WTC11 (cell line): ENCODE data around the gene ZNF592. TPM values are rescaled to one million over a fixed set of nuclear protein-coding genes. Genes with fewer than 3 reads are reported as not detected.

Experiments
- ATAC-seq: fragments of 200-7000 bp; cut with Tn5 transposase; 2 replicates; pipeline ENCODE4 v1.10.0; 2021; ENCODE audit warnings: mild to moderate bottlenecking, moderate library complexity
- CTCF ChIA-PET: fragments of 300-600 bp; sonication (Branson Sonifier 250); formaldehyde crosslinking; loops from one replicate; lab custom pipeline; 2021; ENCODE audit warnings: antibody characterized with exemption; lab: Charles Lee
- POLR2A ChIA-PET: fragments of 350-600 bp; sonication (Branson Sonifier 250); formaldehyde crosslinking; loops from one replicate; lab custom pipeline; 2021; ENCODE audit warnings: antibody characterized with exemption; lab: Charles Lee
- DNase-seq: peaks from one replicate; pipeline ENCODE4 v3.0.0; 2021; ENCODE audit warnings: low spot score
- H3K27ac Mint-ChIP-seq: 2 replicates; pipeline ENCODE4 v1.8.0; 2021; ENCODE audit warnings: mixed read lengths
- H3K27me3 Mint-ChIP-seq: 2 replicates; pipeline ENCODE4 v1.8.0; 2021; ENCODE audit warnings: low read depth, mild to moderate bottlenecking, moderate library complexity, mixed read lengths
- H3K36me3 Mint-ChIP-seq: 2 replicates; pipeline ENCODE4 v1.8.0; 2021; ENCODE audit warnings: mixed read lengths
- H3K4me1 Mint-ChIP-seq: 2 replicates; pipeline ENCODE4 v1.8.0; 2022; ENCODE audit warnings: mixed read lengths
- H3K4me3 Mint-ChIP-seq: 2 replicates; pipeline ENCODE4 v1.8.0; 2021; ENCODE audit warnings: mild to moderate bottlenecking, moderate library complexity, mixed read lengths
- H3K9me3 Mint-ChIP-seq: 2 replicates; pipeline ENCODE4 v1.8.0; 2021; ENCODE audit warnings: mixed read lengths
- ATF1 ChIP-seq: sonication (generic); formaldehyde crosslinking; IDR thresholded peaks from 2 replicates; pipeline ENCODE4 v1.8.1; 2023; ENCODE audit warnings: mild to moderate bottlenecking, moderate library complexity, missing genetic modification reagents
- E2F5 ChIP-seq: sonication (generic); formaldehyde crosslinking; IDR thresholded peaks from 2 replicates; pipeline ENCODE4 v1.8.1; 2022; ENCODE audit warnings: mild to moderate bottlenecking, moderate library complexity, missing genetic modification reagents
- ESRRA ChIP-seq: sonication (generic); formaldehyde crosslinking; IDR thresholded peaks from 2 replicates; pipeline ENCODE4 v1.8.1; 2022; ENCODE audit warnings: mild to moderate bottlenecking, missing genetic modification reagents, borderline replicate concordance
- FOXJ3 ChIP-seq: sonication (generic); formaldehyde crosslinking; IDR thresholded peaks from 2 replicates; pipeline ENCODE4 v1.9.0; 2021; ENCODE audit warnings: missing genetic modification reagents, mild to moderate bottlenecking, borderline replicate concordance
- FOXP1 ChIP-seq: sonication (generic); formaldehyde crosslinking; IDR thresholded peaks from 2 replicates; pipeline ENCODE4 v1.8.0; 2022; ENCODE audit warnings: missing genetic modification reagents, mild to moderate bottlenecking, moderate library complexity, borderline replicate concordance
- GABPB1 ChIP-seq: sonication (generic); formaldehyde crosslinking; IDR thresholded peaks from 2 replicates; pipeline ENCODE4 v1.8.1; 2023; ENCODE audit warnings: mild to moderate bottlenecking, missing genetic modification reagents
- MYBL2 ChIP-seq: sonication (generic); formaldehyde crosslinking; IDR thresholded peaks from 2 replicates; pipeline ENCODE4 v1.8.1; 2023; ENCODE audit warnings: mild to moderate bottlenecking, moderate library complexity, missing genetic modification reagents
- NR2C2 ChIP-seq: sonication (generic); formaldehyde crosslinking; IDR thresholded peaks from 2 replicates; pipeline ENCODE4 v1.8.0; 2022; ENCODE audit warnings: mild to moderate bottlenecking, missing genetic modification reagents
- OVOL2 ChIP-seq: fragments of 250-450 bp; sonication (Bioruptor Pico); IDR thresholded peaks from 2 replicates; pipeline ENCODE4 v1.9.0; 2021; ENCODE audit warnings: mild to moderate bottlenecking, borderline replicate concordance
- RELA ChIP-seq: sonication (generic); formaldehyde crosslinking; IDR thresholded peaks from 2 replicates; pipeline ENCODE4 v1.8.1; 2022; ENCODE audit warnings: missing genetic modification reagents, mild to moderate bottlenecking, borderline replicate concordance
- RORB ChIP-seq: fragments of 250-450 bp; sonication (Bioruptor Pico); IDR thresholded peaks from 2 replicates; pipeline ENCODE4 v1.9.0; 2021; ENCODE audit warnings: mild to moderate bottlenecking
- SMAD4 ChIP-seq: sonication (generic); formaldehyde crosslinking; IDR thresholded peaks from 2 replicates; pipeline ENCODE4 v1.8.0; 2022; ENCODE audit warnings: mild to moderate bottlenecking, missing genetic modification reagents
- TEAD4 ChIP-seq: sonication (generic); formaldehyde crosslinking; IDR thresholded peaks from 2 replicates; pipeline ENCODE4 v1.8.0; 2022; ENCODE audit warnings: mild to moderate bottlenecking, missing genetic modification reagents
- ZNF396 ChIP-seq: fragments of 250-450 bp; sonication (Bioruptor Pico); IDR thresholded peaks from 2 replicates; pipeline ENCODE4 v1.8.0; 2021; ENCODE audit warnings: mild to moderate bottlenecking, moderate library complexity, borderline replicate concordance
- ZNF423 ChIP-seq: fragments of 250-450 bp; sonication (Bioruptor Pico); IDR thresholded peaks from 2 replicates; pipeline ENCODE4 v2.1.2; 2022; ENCODE audit warnings: mild to moderate bottlenecking, moderate library complexity
- total RNA-seq: library from RNA; stranded (reverse); gene quantifications from 3 replicates; pipeline ENCODE4 v1.2.3, GENCODE V29; 2021
- TF ChIP-seq, protein P1 (sequence below): fragments of 250-450 bp; sonication (Bioruptor Pico); IDR thresholded peaks from 2 replicates; pipeline ENCODE4 v2.1.2; 2022; ENCODE audit warnings: mild to moderate bottlenecking, moderate library complexity
- TF ChIP-seq, protein P2 (sequence below): fragments of 250-450 bp; sonication (Bioruptor Pico); IDR thresholded peaks from 2 replicates; pipeline ENCODE4 v1.9.0; 2021; ENCODE audit warnings: mild to moderate bottlenecking, borderline replicate concordance
- TF ChIP-seq, protein P3 (sequence below): sonication (generic); formaldehyde crosslinking; IDR thresholded peaks from 2 replicates; pipeline ENCODE4 v1.8.0; 2022; ENCODE audit warnings: mild to moderate bottlenecking, missing genetic modification reagents
- TF ChIP-seq, protein P4 (sequence below): sonication (generic); formaldehyde crosslinking; IDR thresholded peaks from 2 replicates; pipeline ENCODE4 v1.8.0; 2023; ENCODE audit warnings: missing genetic modification reagents, mild to moderate bottlenecking, borderline replicate concordance

Gene ZNF592
- total RNA-seq, 1 experiment from 2014 or later, result 28.0 TPM

- no peak for TF ChIP-seq ESRRA (CRISPR knock-in tag)
- no peak for TF ChIP-seq ATF1 (CRISPR knock-in tag)
- TF ChIP-seq RELA (CRISPR knock-in tag), result no peak
- no peak for TF ChIP-seq NR2C2
- no peak for TF ChIP-seq FOXJ3 (CRISPR knock-in tag)
- no peak for TF ChIP-seq ZNF423 (CRISPR knock-in tag)
- TF ChIP-seq, protein P1, sequence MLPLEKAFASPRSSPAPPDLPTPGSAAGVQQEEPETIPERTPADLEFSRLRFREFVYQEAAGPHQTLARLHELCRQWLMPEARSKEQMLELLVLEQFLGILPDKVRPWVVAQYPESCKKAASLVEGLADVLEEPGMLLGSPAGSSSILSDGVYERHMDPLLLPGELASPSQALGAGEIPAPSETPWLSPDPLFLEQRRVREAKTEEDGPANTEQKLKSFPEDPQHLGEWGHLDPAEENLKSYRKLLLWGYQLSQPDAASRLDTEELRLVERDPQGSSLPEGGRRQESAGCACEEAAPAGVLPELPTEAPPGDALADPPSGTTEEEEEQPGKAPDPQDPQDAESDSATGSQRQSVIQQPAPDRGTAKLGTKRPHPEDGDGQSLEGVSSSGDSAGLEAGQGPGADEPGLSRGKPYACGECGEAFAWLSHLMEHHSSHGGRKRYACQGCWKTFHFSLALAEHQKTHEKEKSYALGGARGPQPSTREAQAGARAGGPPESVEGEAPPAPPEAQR, result no peak
- no peak for TF ChIP-seq GABPB1 (CRISPR knock-in tag)
- TF ChIP-seq RORB (CRISPR knock-in tag), result no peak
- TF ChIP-seq, protein P2, sequence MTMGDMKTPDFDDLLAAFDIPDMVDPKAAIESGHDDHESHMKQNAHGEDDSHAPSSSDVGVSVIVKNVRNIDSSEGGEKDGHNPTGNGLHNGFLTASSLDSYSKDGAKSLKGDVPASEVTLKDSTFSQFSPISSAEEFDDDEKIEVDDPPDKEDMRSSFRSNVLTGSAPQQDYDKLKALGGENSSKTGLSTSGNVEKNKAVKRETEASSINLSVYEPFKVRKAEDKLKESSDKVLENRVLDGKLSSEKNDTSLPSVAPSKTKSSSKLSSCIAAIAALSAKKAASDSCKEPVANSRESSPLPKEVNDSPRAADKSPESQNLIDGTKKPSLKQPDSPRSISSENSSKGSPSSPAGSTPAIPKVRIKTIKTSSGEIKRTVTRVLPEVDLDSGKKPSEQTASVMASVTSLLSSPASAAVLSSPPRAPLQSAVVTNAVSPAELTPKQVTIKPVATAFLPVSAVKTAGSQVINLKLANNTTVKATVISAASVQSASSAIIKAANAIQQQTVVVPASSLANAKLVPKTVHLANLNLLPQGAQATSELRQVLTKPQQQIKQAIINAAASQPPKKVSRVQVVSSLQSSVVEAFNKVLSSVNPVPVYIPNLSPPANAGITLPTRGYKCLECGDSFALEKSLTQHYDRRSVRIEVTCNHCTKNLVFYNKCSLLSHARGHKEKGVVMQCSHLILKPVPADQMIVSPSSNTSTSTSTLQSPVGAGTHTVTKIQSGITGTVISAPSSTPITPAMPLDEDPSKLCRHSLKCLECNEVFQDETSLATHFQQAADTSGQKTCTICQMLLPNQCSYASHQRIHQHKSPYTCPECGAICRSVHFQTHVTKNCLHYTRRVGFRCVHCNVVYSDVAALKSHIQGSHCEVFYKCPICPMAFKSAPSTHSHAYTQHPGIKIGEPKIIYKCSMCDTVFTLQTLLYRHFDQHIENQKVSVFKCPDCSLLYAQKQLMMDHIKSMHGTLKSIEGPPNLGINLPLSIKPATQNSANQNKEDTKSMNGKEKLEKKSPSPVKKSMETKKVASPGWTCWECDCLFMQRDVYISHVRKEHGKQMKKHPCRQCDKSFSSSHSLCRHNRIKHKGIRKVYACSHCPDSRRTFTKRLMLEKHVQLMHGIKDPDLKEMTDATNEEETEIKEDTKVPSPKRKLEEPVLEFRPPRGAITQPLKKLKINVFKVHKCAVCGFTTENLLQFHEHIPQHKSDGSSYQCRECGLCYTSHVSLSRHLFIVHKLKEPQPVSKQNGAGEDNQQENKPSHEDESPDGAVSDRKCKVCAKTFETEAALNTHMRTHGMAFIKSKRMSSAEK (CRISPR knock-in tag), result no peak
- TF ChIP-seq OVOL2 (CRISPR knock-in tag), result no peak
- no peak for TF ChIP-seq ZNF396 (CRISPR knock-in tag)
- TF ChIP-seq TEAD4 (CRISPR knock-in tag), result no peak
- TF ChIP-seq, protein P3, sequence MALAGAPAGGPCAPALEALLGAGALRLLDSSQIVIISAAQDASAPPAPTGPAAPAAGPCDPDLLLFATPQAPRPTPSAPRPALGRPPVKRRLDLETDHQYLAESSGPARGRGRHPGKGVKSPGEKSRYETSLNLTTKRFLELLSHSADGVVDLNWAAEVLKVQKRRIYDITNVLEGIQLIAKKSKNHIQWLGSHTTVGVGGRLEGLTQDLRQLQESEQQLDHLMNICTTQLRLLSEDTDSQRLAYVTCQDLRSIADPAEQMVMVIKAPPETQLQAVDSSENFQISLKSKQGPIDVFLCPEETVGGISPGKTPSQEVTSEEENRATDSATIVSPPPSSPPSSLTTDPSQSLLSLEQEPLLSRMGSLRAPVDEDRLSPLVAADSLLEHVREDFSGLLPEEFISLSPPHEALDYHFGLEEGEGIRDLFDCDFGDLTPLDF (CRISPR knock-in tag), result no peak
- TF ChIP-seq MYBL2 (CRISPR knock-in tag), result no peak
- no peak for TF ChIP-seq E2F5
- TF ChIP-seq, protein P4, sequence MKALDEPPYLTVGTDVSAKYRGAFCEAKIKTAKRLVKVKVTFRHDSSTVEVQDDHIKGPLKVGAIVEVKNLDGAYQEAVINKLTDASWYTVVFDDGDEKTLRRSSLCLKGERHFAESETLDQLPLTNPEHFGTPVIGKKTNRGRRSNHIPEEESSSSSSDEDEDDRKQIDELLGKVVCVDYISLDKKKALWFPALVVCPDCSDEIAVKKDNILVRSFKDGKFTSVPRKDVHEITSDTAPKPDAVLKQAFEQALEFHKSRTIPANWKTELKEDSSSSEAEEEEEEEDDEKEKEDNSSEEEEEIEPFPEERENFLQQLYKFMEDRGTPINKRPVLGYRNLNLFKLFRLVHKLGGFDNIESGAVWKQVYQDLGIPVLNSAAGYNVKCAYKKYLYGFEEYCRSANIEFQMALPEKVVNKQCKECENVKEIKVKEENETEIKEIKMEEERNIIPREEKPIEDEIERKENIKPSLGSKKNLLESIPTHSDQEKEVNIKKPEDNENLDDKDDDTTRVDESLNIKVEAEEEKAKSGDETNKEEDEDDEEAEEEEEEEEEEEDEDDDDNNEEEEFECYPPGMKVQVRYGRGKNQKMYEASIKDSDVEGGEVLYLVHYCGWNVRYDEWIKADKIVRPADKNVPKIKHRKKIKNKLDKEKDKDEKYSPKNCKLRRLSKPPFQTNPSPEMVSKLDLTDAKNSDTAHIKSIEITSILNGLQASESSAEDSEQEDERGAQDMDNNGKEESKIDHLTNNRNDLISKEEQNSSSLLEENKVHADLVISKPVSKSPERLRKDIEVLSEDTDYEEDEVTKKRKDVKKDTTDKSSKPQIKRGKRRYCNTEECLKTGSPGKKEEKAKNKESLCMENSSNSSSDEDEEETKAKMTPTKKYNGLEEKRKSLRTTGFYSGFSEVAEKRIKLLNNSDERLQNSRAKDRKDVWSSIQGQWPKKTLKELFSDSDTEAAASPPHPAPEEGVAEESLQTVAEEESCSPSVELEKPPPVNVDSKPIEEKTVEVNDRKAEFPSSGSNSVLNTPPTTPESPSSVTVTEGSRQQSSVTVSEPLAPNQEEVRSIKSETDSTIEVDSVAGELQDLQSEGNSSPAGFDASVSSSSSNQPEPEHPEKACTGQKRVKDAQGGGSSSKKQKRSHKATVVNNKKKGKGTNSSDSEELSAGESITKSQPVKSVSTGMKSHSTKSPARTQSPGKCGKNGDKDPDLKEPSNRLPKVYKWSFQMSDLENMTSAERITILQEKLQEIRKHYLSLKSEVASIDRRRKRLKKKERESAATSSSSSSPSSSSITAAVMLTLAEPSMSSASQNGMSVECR (CRISPR knock-in tag), result no peak
- TF ChIP-seq SMAD4 (CRISPR knock-in tag), result no peak
- TF ChIP-seq FOXP1 (CRISPR knock-in tag), result no peak
- CTCF ChIA-PET, result interaction anchor here (0.7 to 1.7 kb wide), 9 partner anchors 10 to 341 kb away, joined by 3 to 8 read pairs (median 3); no protein-coding TSS in a partner anchor
Observed at GRCh38 chr15:84828086-84828908, 79.9 kb downstream of the ZNF592 start.

More at GRCh38 chr15:84828086-84828908, 79.9 kb downstream of the ZNF592 start:
- Mint-ChIP-seq H3K9me3 (no peaks in the 10 kb centered on the region), H3K27ac (no peak overlapping the region), H3K4me1 (peaks cover 21% of the 10 kb centered on the region), H3K27me3 (no peaks in the 10 kb centered on the region), H3K36me3 (peaks cover 6% of the 10 kb centered on the region; the same call in 1 of the 2 replicates), H3K4me3 (no peak overlapping the region)
- POLR2A ChIA-PET, result no interaction called here
- no peak for DNase-seq
- ATAC-seq, result no peak
